NOMO-1 treated with DMSO at 0.1 percent for 48 hours (cell line): ENCODE measurements around the gene BICRA.
A peak's percentile ranks its signal among the peaks of the same experiment; 100 is the strongest.
"Not testable (repeated sequence)": the region's sequence is repeated elsewhere in the genome, so short reads cannot be mapped to it uniquely, and the experiment has no call there.

Source experiments
- DNase-seq: peaks from one replicate; lab custom pipeline; 2025; ENCODE audit not compliant: unreplicated experiment; lab: John Stamatoyannopoulos, UW

Gene BICRA

GRCh38 chr19:47707135-47707925 lies 98.4 kb downstream of the BICRA start:
- DNase-seq = peak; percentile 51

- no peak for DNase-seq
These were observed 102.8 kb downstream of the BICRA start for GRCh38 chr19:47711652-47712242.

GRCh38 chr19:47713046-47714021 lies 104.4 kb downstream of the BICRA start, which contains the start of gene EHD2:
Gene EHD2, plus strand, starts transcription at chr19:47713422. Its CDS starts 3,191 bp downstream, at chr19:47716613.
- peak; percentile 41 for DNase-seq

DNA sequence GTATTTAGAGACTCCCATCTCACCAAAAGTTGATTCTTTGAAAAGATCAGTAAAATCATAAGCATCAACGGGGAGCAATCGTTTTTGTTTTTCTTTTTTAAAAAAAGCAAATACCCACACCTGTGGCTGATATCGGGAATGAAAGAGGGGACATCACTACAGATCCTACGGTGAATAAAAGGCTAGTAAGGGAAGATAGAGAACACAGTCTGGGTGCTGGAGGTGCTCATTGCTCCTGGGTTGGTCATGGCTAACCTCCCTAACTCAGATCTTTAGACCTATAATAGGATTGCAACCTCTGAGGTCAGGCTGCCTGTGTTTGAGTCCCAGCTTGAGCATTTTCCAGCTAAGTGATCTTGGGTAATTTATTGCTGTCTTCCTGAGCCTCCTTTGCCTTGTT lies 105.4 kb downstream of the BICRA start:
- no peak for DNase-seq

DNA sequence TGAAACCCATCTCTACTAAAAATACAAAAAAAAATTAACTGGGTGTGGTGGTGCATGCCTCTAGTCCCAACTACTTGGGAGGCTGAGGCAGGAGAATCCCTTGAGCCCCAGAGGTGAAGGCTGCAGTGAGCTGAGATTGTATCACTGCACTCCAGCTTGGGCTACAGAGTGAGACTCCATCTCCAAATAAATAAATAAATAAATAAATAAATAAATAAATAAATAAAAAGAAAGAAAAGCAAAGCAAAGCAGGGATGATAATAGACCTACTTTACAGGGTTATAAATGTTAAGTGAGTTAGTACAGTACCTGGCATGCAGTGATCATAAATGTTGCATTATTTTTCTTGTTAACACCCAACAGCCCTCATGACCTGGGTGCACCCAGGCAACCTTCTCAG lies 105.9 kb downstream of the BICRA start:
- not testable (repeated sequence) for DNase-seq

GRCh38 chr19:47716270-47716937 lies 107.5 kb downstream of the BICRA start:
- DNase-seq = no peak

- not testable (repeated sequence) for DNase-seq
These were observed 109.6 kb downstream of the BICRA start for GRCh38 chr19:47718415-47719046.

GRCh38 chr19:47719047-47719859 lies 110.3 kb downstream of the BICRA start:
- no peak for DNase-seq

DNA sequence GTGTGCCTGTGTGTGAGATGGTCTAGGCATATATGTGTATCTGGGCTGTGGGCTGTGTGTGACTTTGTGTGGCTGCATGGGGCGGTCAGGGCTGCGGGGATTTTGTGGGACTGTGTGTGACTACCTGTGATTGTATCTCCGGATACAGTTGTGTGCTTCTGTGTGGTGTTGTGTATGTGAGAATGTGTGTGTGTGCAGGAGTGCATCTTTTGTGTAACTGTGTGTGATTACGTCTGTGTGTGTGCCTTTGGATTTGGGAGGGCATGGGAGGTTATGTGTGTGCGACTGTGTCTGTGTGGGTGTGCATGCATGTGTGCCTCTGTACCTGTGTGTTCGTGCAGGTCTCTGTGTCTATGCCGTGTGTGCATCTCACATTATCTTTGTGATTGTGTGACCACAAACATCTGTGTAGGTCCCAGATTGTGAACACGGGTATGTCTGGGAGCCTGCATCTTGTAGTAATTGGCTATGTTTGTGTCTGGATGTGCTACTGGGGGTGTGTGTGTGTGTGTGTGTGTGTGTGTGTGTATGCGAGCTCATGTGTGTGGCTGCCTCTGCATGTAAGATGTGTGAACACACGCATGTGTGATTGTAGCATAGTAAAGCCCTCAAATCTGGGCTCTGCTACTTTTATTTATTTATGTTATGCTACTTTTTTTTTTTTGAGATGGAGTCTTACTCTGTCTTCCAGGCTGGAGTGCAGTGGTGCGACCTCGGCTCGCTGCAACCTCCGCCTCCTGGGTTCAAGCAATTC lies 111.9 kb downstream of the BICRA start:
- DNase-seq = no peak

- DNase-seq = peak; percentile 78
These were observed 114.6 kb downstream of the BICRA start for GRCh38 chr19:47723581-47723940.

GRCh38 chr19:47725759-47726401 lies 116.9 kb downstream of the BICRA start:
- peak; percentile 84 for DNase-seq

DNA sequence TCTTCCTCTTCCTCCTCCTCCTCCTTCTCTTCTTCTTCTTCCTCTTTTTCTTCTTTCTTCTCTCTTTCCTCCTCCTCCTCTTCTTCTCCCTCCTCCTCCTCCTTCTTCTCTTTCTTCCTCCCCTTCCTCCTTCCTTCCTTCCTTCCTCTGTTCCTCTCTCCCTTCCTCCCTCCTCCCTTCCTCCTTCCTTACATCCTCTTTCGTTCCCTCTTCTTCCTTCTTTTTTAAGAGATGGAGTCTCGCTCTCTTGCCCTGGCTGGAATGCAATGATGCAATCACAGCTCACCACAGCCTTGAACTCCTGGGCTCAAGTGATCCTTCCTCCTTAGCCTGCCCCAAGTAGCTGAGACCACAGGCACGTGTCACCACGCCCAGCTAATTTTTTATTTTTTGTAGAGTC lies 117.5 kb downstream of the BICRA start:
- DNase-seq = peak; percentile 35

- not testable (repeated sequence) for DNase-seq
These were observed 119.4 kb downstream of the BICRA start for GRCh38 chr19:47728295-47728694.

GRCh38 chr19:47729468-47729798 lies 120.5 kb downstream of the BICRA start:
- no peak for DNase-seq

GRCh38 chr19:47729799-47730520 lies 121.0 kb downstream of the BICRA start:
- no peak for DNase-seq

DNA sequence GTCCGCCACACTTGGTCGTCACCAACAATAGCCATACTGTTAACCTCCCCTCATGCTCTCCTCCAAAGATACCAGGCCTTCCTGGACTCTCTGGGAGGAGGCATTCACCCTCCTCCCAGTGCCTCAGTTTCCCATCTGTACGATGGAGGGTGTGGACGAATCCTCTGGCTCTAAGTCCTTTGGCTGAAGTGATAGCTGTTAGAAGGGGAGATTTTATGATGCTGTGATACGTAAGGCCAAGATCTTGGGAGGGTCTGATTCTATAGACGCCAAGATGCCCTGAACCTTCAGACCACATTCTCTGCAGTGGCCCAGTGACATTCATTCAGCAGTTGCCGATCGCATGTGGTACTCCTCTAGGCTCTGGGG lies 121.6 kb downstream of the BICRA start:
- no peak for DNase-seq

- DNase-seq = no peak
These were observed 122.0 kb downstream of the BICRA start for GRCh38 chr19:47730910-47731309.

GRCh38 chr19:47735131-47735530 lies 126.2 kb downstream of the BICRA start:
- DNase-seq = no peak
